Thyroid gland (tissue), 4 donors: ENCODE data around the gene SLCO3A1. TPM values are rescaled to one million over a fixed set of nuclear protein-coding genes. Genes with fewer than 3 reads are reported as not detected.
A peak's percentile ranks its signal among the peaks of the same experiment; 100 is the strongest.

Experiments
- DNase-seq, 2 donors: peaks; one replicate each; pipeline ENCODE4 v3.0.0-alpha.2; 2019
- H3K27ac ChIP-seq, 3 donors: fragments of 200-600 bp; sonication (generic); 1 replicate in 2 of 3; 2 replicates in 1 of 3; pipeline ENCODE4 v1.5.1; 2016 to 2019; ENCODE audit warnings: mild to moderate bottlenecking in 1 of 3, moderate library complexity in 1 of 3
- H3K27me3 ChIP-seq: fragments of 200-600 bp; sonication (generic); one replicate; pipeline ENCODE4 v1.5.1; 2019
- H3K36me3 ChIP-seq, 2 donors: fragments of 200-600 bp; sonication (generic); one replicate each; pipeline ENCODE4 v1.5.1; 2016 to 2019
- H3K4me1 ChIP-seq, 2 donors: fragments of 200-600 bp; sonication (generic); one replicate each; pipeline ENCODE4 v1.5.1; 2017 to 2019
- H3K4me3 ChIP-seq, 3 donors: fragments of 200-600 bp; sonication (generic); replicated peaks in 1 of 3; 1 replicate in 2 of 3; 2 replicates in 1 of 3; pipeline ENCODE4 v1.5.1; 2016; ENCODE audit warnings: mild to moderate bottlenecking in 1 of 3
- H3K9me3 ChIP-seq: fragments of 200-600 bp; sonication (generic); one replicate; pipeline ENCODE4 v1.5.1; 2017
- CTCF ChIP-seq, 6 experiments: fragments of 200-600 bp in 3 of 6; fragments of 450-650 bp in 3 of 6; sonication (generic) in 3 of 6; IDR thresholded peaks; one replicate each; pipeline ENCODE4 v1.5.1; 2016 to 2019; ENCODE audit warnings: antibody characterized with exemption in 6 of 6, mild to moderate bottlenecking in 2 of 6, inconsistent platforms in 1 of 6, moderate library complexity in 1 of 6
- POLR2A ChIP-seq, 2 donors: fragments of 450-650 bp; IDR thresholded peaks; one replicate each; pipeline ENCODE4 v1.6.1; 2017; ENCODE audit warnings: antibody characterized with exemption in 2 of 2, mild to moderate bottlenecking in 2 of 2, moderate library complexity in 1 of 2
- WGBS, 2 donors: methylation state at CpG; one replicate each; pipeline ENCODE4 v1.1.5; 2017; 5-methylcytosine and 5-hydroxymethylcytosine counted together
- intact Hi-C: fragments of 100-400 bp; cut with DNase I; formaldehyde crosslinking; loops from one replicate; pipeline ENCODE4 v1.15.1; 2023
- total RNA-seq, 4 donors: library from RNA; depleted of rRNA; stranded (reverse); fragments of >200 nt; gene quantifications; one replicate each; pipeline ENCODE4 v1.2.3, GENCODE V29; 2016

The SLCO3A1 gene
- total RNA-seq, 4 donors from 2014 or later = 23.3 to 31.4 (median 28.0) TPM

- intact Hi-C loops = no loop called here
- H3K27me3 ChIP-seq = no peaks in the 10 kb centered on the region
- TF ChIP-seq CTCF (IDR thresholded peaks at IDR 0.05) = no peak
- no peak for TF ChIP-seq POLR2A (IDR thresholded peaks at IDR 0.05)
- no peak for DNase-seq
- no peaks in the 10 kb centered on the region for H3K9me3 ChIP-seq
- 83 to 88% methylated on average over 2 of the region's 2 CpGs for WGBS, 2 donors
- no peak overlapping the region for H3K27ac ChIP-seq
- H3K4me1 ChIP-seq = peaks cover 10 to 21% of the 10 kb centered on the region in 2 donors
- no peaks in the 10 kb centered on the region for H3K36me3 ChIP-seq
- no peak overlapping the region for H3K4me3 ChIP-seq
These were observed 166.7 kb downstream of the SLCO3A1 start for GRCh38 chr15:92020207-92020606.

GRCh38 chr15:92020804-92021203 is 167.3 kb downstream of the SLCO3A1 start:
- Histone ChIP-seq H3K4me3 (no peak overlapping the region), H3K36me3 (no peaks in the 10 kb centered on the region), H3K4me1 (peaks cover 10 to 27% of the 10 kb centered on the region in 2 donors), H3K9me3 (no peaks in the 10 kb centered on the region), H3K27ac (no peak overlapping the region), H3K27me3 (no peaks in the 10 kb centered on the region)
- no peak for TF ChIP-seq CTCF (IDR thresholded peaks at IDR 0.05)
- TF ChIP-seq POLR2A (IDR thresholded peaks at IDR 0.05) = no peak
- DNase-seq = no peak
- intact Hi-C loops = no loop called here
- 87 to 90% methylated on average over 3 of the region's 3 CpGs for WGBS, 2 donors

DNA sequence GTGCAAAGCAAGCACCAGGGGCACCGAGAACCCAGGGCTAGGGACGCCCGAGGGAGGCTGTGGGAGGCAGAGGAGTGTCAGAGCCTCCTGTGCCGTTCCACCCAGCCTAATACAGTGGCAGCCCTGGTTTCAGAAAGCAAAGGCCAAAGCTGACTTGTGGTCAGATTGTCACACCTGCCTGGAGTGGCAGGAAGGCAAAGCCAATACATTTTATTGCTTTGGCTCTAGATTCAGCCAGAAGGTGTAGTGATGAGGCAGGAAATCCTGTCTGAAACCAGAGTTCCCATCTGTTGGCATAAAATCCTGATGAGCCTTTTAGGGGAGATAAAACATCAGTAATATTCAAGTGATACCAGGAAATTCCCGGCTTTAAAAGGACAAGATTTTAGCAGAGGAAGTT is 168.3 kb downstream of the SLCO3A1 start:
- H3K27ac ChIP-seq = no peak overlapping the region
- no peaks in the 10 kb centered on the region for H3K27me3 ChIP-seq
- TF ChIP-seq CTCF (IDR thresholded peaks at IDR 0.05) (no peak), POLR2A (IDR thresholded peaks at IDR 0.05) (no peak)
- H3K9me3 ChIP-seq = no peaks in the 10 kb centered on the region
- no peak overlapping the region for H3K4me3 ChIP-seq
- DNase-seq = no peak
- intact Hi-C loops = no loop called here
- no peaks in the 10 kb centered on the region for H3K36me3 ChIP-seq
- WGBS, 2 donors = 68 to 84% methylated on average over 4 to 5 of the region's 5 CpGs
- H3K4me1 ChIP-seq = peaks cover 10 to 33% of the 10 kb centered on the region in 2 donors

- 95 to 96% methylated on average over 1 of the region's 1 CpG for WGBS, 2 donors
- Histone ChIP-seq H3K4me3 (no peak overlapping the region), H3K27me3 (no peaks in the 10 kb centered on the region), H3K36me3 (no peaks in the 10 kb centered on the region), H3K4me1 (peaks cover 13 to 38% of the 10 kb centered on the region in 2 donors), H3K9me3 (no peaks in the 10 kb centered on the region), H3K27ac (no peak overlapping the region)
- DNase-seq = no peak
- intact Hi-C loops = no loop called here
- TF ChIP-seq POLR2A (IDR thresholded peaks at IDR 0.05) = no peak
- TF ChIP-seq CTCF (IDR thresholded peaks at IDR 0.05) = no peak
These were observed 170.5 kb downstream of the SLCO3A1 start for GRCh38 chr15:92023965-92024364.

DNA sequence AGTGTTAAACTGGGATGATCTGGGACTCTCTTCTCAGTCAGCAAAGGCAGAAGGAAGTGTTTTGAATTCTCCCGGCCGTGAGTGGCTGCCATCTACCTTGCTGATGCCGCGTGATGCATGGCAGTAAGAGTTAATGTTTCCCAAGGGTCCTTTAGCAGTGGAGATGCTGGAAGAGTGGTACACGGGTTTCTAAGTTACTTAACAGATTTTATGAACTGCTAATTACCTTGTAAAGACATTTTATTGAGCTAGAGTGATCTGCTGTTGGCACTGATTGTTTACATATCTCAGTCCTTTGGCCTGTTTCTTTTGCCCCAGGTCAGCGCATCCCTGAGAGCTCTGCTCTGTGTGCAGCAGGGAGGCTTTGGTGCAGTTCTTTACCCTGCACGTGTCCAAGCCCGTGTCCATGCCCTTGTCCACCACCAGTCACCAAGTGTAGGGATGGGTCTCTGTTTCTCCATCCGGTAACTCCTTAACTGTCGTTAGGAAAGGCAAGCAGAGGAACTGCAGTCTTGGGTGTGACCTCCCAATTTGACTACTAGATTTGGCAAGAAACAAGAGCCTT is 172.3 kb downstream of the SLCO3A1 start:
- H3K9me3 ChIP-seq = no peaks in the 10 kb centered on the region
- 50 to 55% methylated on average over 10 of the region's 10 CpGs for WGBS, 2 donors
- intact Hi-C loops = no loop called here
- peaks cover 8 to 45% of the 10 kb centered on the region in 2 donors for H3K4me1 ChIP-seq
- H3K27me3 ChIP-seq = no peaks in the 10 kb centered on the region
- peak; percentile 65 to 67 for DNase-seq
- H3K4me3 ChIP-seq = no peak overlapping the region
- no peaks in the 10 kb centered on the region for H3K36me3 ChIP-seq
- no peak overlapping the region for H3K27ac ChIP-seq
- TF ChIP-seq POLR2A (IDR thresholded peaks at IDR 0.05) (no peak), CTCF (IDR thresholded peaks at IDR 0.05) (peak in 1 of 6 experiments; percentile 20)
